ENCODE measurements around the gene FASTKD2.
"Not testable (repeated sequence)": the region's sequence is repeated elsewhere in the genome, so short reads cannot be mapped to it uniquely, and the experiment has no call there.

FASTKD2 gene

GRCh38 chr2:206805887-206806607, 40.6 kb downstream of the FASTKD2 start:
- Mint-ChIP-seq H3K27ac (no peak overlapping the region), H3K9me3 (no peaks in the 10 kb centered on the region), H3K4me1 (peaks cover 9% of the 10 kb centered on the region), H3K4me3 (no peak overlapping the region), H3K36me3 (no peaks in the 10 kb centered on the region)
- DNase-seq (ENCODE audit: low spot score in 2 of 2) (no peak), ATAC-seq (no peak)

GRCh38 chr2:206807624-206808023, 42.2 kb downstream of the FASTKD2 start:
- ATAC-seq; H3K27ac Mint-ChIP-seq; H3K4me1 Mint-ChIP-seq; H3K36me3 Mint-ChIP-seq; H3K9me3 Mint-ChIP-seq; H3K4me3 Mint-ChIP-seq; DNase-seq (ENCODE audit: low spot score in 2 of 2): not testable (repeated sequence)

GRCh38 chr2:206812471-206812870, 47.1 kb downstream of the FASTKD2 start:
- H3K4me1 Mint-ChIP-seq; DNase-seq (ENCODE audit: low spot score in 2 of 2); H3K4me3 Mint-ChIP-seq; H3K27ac Mint-ChIP-seq; ATAC-seq; H3K36me3 Mint-ChIP-seq; H3K9me3 Mint-ChIP-seq: not testable (repeated sequence)

- Mint-ChIP-seq H3K27ac (no peak overlapping the region), H3K9me3 (no peaks in the 10 kb centered on the region), H3K4me1 (no peaks in the 10 kb centered on the region), H3K4me3 (no peak overlapping the region), H3K36me3 (no peaks in the 10 kb centered on the region)
- ATAC-seq (no peak), DNase-seq (ENCODE audit: low spot score in 2 of 2) (no peak)
Observed at GRCh38 chr2:206814498-206814897, 49.1 kb downstream of the FASTKD2 start.

- H3K36me3 Mint-ChIP-seq, result no peaks in the 10 kb centered on the region
- no peak overlapping the region for H3K27ac Mint-ChIP-seq
- no peak for DNase-seq (ENCODE audit: low spot score in 2 of 2)
- H3K4me3 Mint-ChIP-seq, result no peak overlapping the region
- H3K4me1 Mint-ChIP-seq, result no peaks in the 10 kb centered on the region
- ATAC-seq, result no peak
- H3K9me3 Mint-ChIP-seq, result no peaks in the 10 kb centered on the region
Observed at GRCh38 chr2:206820807-206821206, 55.4 kb downstream of the FASTKD2 start.

- Mint-ChIP-seq H3K9me3 (no peaks in the 10 kb centered on the region), H3K27ac (no peak overlapping the region), H3K36me3 (no peaks in the 10 kb centered on the region), H3K4me1 (no peaks in the 10 kb centered on the region), H3K4me3 (no peak overlapping the region)
- no peak for DNase-seq (ENCODE audit: low spot score in 2 of 2)
- ATAC-seq, result no peak
Observed at GRCh38 chr2:206823178-206823577, 57.8 kb downstream of the FASTKD2 start.

GRCh38 chr2:206824087-206824618, 58.7 kb downstream of the FASTKD2 start:
- H3K4me1 Mint-ChIP-seq, result no peaks in the 10 kb centered on the region
- H3K4me3 Mint-ChIP-seq, result no peak overlapping the region
- ATAC-seq, result no peak
- no peaks in the 10 kb centered on the region for H3K36me3 Mint-ChIP-seq
- no peaks in the 10 kb centered on the region for H3K9me3 Mint-ChIP-seq
- no peak overlapping the region for H3K27ac Mint-ChIP-seq
- DNase-seq (ENCODE audit: low spot score in 2 of 2), result no peak

- DNase-seq (ENCODE audit: low spot score in 2 of 2), result no peak
- Mint-ChIP-seq H3K4me1 (no peaks in the 10 kb centered on the region), H3K4me3 (no peak overlapping the region), H3K36me3 (no peaks in the 10 kb centered on the region), H3K9me3 (no peaks in the 10 kb centered on the region), H3K27ac (no peak overlapping the region)
- no peak for ATAC-seq
Observed at GRCh38 chr2:206824993-206825392, 59.6 kb downstream of the FASTKD2 start.

GRCh38 chr2:206831442-206831995, 66.1 kb downstream of the FASTKD2 start:
- no peaks in the 10 kb centered on the region for H3K4me1 Mint-ChIP-seq
- no peak overlapping the region for H3K4me3 Mint-ChIP-seq
- no peaks in the 10 kb centered on the region for H3K36me3 Mint-ChIP-seq
- H3K9me3 Mint-ChIP-seq, result no peaks in the 10 kb centered on the region
- no peak overlapping the region for H3K27ac Mint-ChIP-seq
- DNase-seq (ENCODE audit: low spot score in 2 of 2) (no peak), ATAC-seq (no peak)

- Mint-ChIP-seq H3K4me1 (no peaks in the 10 kb centered on the region), H3K9me3 (no peaks in the 10 kb centered on the region), H3K36me3 (no peaks in the 10 kb centered on the region), H3K4me3 (no peak overlapping the region), H3K27ac (no peak overlapping the region)
- ATAC-seq (no peak), DNase-seq (ENCODE audit: low spot score in 2 of 2) (no peak)
Observed at GRCh38 chr2:206832873-206833272, 67.5 kb downstream of the FASTKD2 start.

- H3K9me3 Mint-ChIP-seq, result no peaks in the 10 kb centered on the region
- no peak overlapping the region for H3K4me3 Mint-ChIP-seq
- no peaks in the 10 kb centered on the region for H3K4me1 Mint-ChIP-seq
- ATAC-seq (no peak), DNase-seq (ENCODE audit: low spot score in 2 of 2) (no peak)
- no peaks in the 10 kb centered on the region for H3K36me3 Mint-ChIP-seq
- no peak overlapping the region for H3K27ac Mint-ChIP-seq
Observed at GRCh38 chr2:206833291-206833690, 67.9 kb downstream of the FASTKD2 start.

GRCh38 chr2:206836722-206837121, 71.3 kb downstream of the FASTKD2 start:
- Mint-ChIP-seq H3K27ac (no peak overlapping the region), H3K4me1 (no peaks in the 10 kb centered on the region), H3K36me3 (no peaks in the 10 kb centered on the region), H3K4me3 (no peak overlapping the region), H3K9me3 (no peaks in the 10 kb centered on the region)
- DNase-seq (ENCODE audit: low spot score in 2 of 2) (no peak), ATAC-seq (no peak)

- Mint-ChIP-seq H3K9me3 (no peaks in the 10 kb centered on the region), H3K4me1 (no peaks in the 10 kb centered on the region), H3K4me3 (no peak overlapping the region), H3K36me3 (no peaks in the 10 kb centered on the region), H3K27ac (no peak overlapping the region)
- DNase-seq (ENCODE audit: low spot score in 2 of 2), result no peak
- ATAC-seq, result no peak
Observed at GRCh38 chr2:206837775-206838174, 72.4 kb downstream of the FASTKD2 start.

- H3K9me3 Mint-ChIP-seq, result no peaks in the 10 kb centered on the region
- no peak for ATAC-seq
- no peak overlapping the region for H3K27ac Mint-ChIP-seq
- no peak overlapping the region for H3K4me3 Mint-ChIP-seq
- H3K4me1 Mint-ChIP-seq, result no peaks in the 10 kb centered on the region
- no peak for DNase-seq (ENCODE audit: low spot score in 2 of 2)
- no peaks in the 10 kb centered on the region for H3K36me3 Mint-ChIP-seq
Observed at GRCh38 chr2:206838690-206839089, 73.3 kb downstream of the FASTKD2 start.

- H3K9me3 Mint-ChIP-seq, result no peaks in the 10 kb centered on the region
- H3K36me3 Mint-ChIP-seq, result no peaks in the 10 kb centered on the region
- ATAC-seq (no peak), DNase-seq (ENCODE audit: low spot score in 2 of 2) (no peak)
- no peaks in the 10 kb centered on the region for H3K4me1 Mint-ChIP-seq
- H3K4me3 Mint-ChIP-seq, result no peak overlapping the region
- no peak overlapping the region for H3K27ac Mint-ChIP-seq
Observed at GRCh38 chr2:206840999-206841398, 75.6 kb downstream of the FASTKD2 start.
